GM21423 (cell line): ENCODE results near the gene FHOD3.
"Not testable (repeated sequence)": the region's sequence is repeated elsewhere in the genome, so short reads cannot be mapped to it uniquely, and the experiment has no call there.

Source experiments
- ATAC-seq: cut with Tn5 transposase; IDR thresholded peaks from one replicate; pipeline ENCODE4 v1.9.1; 2021; ENCODE audit warnings: mild to moderate bottlenecking, moderate library complexity; ENCODE audit not compliant: unreplicated experiment

FHOD3 gene

GRCh38 chr18:36719630-36720029 lies 422.1 kb downstream of the FHOD3 start:
- no peak for ATAC-seq

GRCh38 chr18:36721351-36721750 lies 423.8 kb downstream of the FHOD3 start:
- ATAC-seq: not testable (repeated sequence)

- no peak for ATAC-seq
Measured at GRCh38 chr18:36724169-36724568, 426.7 kb downstream of the FHOD3 start.

GRCh38 chr18:36724591-36725001 lies 427.1 kb downstream of the FHOD3 start:
- ATAC-seq: no peak

GRCh38 chr18:36728345-36728744 lies 430.8 kb downstream of the FHOD3 start:
- ATAC-seq: no peak

GRCh38 chr18:36729197-36729596 lies 431.7 kb downstream of the FHOD3 start:
- ATAC-seq: no peak

- ATAC-seq: no peak
Measured at GRCh38 chr18:36732264-36732663, 434.8 kb downstream of the FHOD3 start.

- ATAC-seq: no peak
Measured at GRCh38 chr18:36733150-36733549, 435.6 kb downstream of the FHOD3 start.

- no peak for ATAC-seq
Measured at GRCh38 chr18:36734596-36734995, 437.1 kb downstream of the FHOD3 start.

- ATAC-seq: no peak
Measured at GRCh38 chr18:36735130-36735529, 437.6 kb downstream of the FHOD3 start.

GRCh38 chr18:36736094-36736493 lies 438.6 kb downstream of the FHOD3 start:
- ATAC-seq: no peak

GRCh38 chr18:36737316-36737715 lies 439.8 kb downstream of the FHOD3 start:
- ATAC-seq: no peak

- no peak for ATAC-seq
Measured at GRCh38 chr18:36744261-36744876, 446.9 kb downstream of the FHOD3 start.

- ATAC-seq: no peak
Measured at GRCh38 chr18:36745219-36745975, 447.9 kb downstream of the FHOD3 start.

- ATAC-seq: no peak
Measured at GRCh38 chr18:36752929-36753865, 455.7 kb downstream of the FHOD3 start.

- no peak for ATAC-seq
Measured at GRCh38 chr18:36756242-36756641, 458.7 kb downstream of the FHOD3 start.

GRCh38 chr18:36757081-36757480 lies 459.6 kb downstream of the FHOD3 start:
- no peak for ATAC-seq

- no peak for ATAC-seq
Measured at GRCh38 chr18:36757991-36758390, 460.5 kb downstream of the FHOD3 start.

- no peak for ATAC-seq
Measured at GRCh38 chr18:36758623-36759022, 461.1 kb downstream of the FHOD3 start.

GRCh38 chr18:36759167-36759776 lies 461.8 kb downstream of the FHOD3 start:
- no peak for ATAC-seq

GRCh38 chr18:36760598-36760997 lies 463.1 kb downstream of the FHOD3 start:
- ATAC-seq: no peak
